RWPE2 (cell line): Measurements from ENCODE around the gene SPCS2.
"Not testable (repeated sequence)": the region's sequence is repeated elsewhere in the genome, so short reads cannot be mapped to it uniquely, and the experiment has no call there.

Source experiments
- ATAC-seq: fragments of 200-7000 bp; cut with Tn5 transposase; 3 replicates; pipeline ENCODE4 v1.9.1; 2021; ENCODE audit warnings: low read depth
- DNase-seq: peaks from one replicate; pipeline ENCODE4 v3.0.0-alpha.2; 2020; ENCODE audit warnings: low spot score
- H3K27ac ChIP-seq: fragments of 450-650 bp; 2 replicates; pipeline ENCODE4 v1.5.1; 2017; ENCODE audit warnings: mild to moderate bottlenecking; ENCODE audit not compliant: poor library complexity, severe bottlenecking
- H3K27me3 ChIP-seq: fragments of 250-450 bp; sonication (Bioruptor Pico); 2 replicates; pipeline ENCODE4 v1.5.1; 2021; ENCODE audit warnings: mild to moderate bottlenecking, moderate library complexity; ENCODE audit not compliant: insufficient read depth, poor library complexity, severe bottlenecking
- H3K36me3 ChIP-seq: fragments of 250-450 bp; sonication (Bioruptor Pico); 2 replicates; pipeline ENCODE4 v1.5.1; 2020; ENCODE audit warnings: low read depth, mild to moderate bottlenecking, moderate library complexity
- H3K4me1 ChIP-seq: fragments of 250-450 bp; sonication (Bioruptor Pico); 2 replicates; pipeline ENCODE4 v1.5.1; 2021; ENCODE audit warnings: mild to moderate bottlenecking, moderate library complexity; ENCODE audit not compliant: insufficient read depth, poor library complexity, severe bottlenecking
- H3K4me3 ChIP-seq: fragments of 250-450 bp; sonication (Bioruptor Pico); 2 replicates; pipeline ENCODE4 v1.5.1; 2021; ENCODE audit warnings: mild to moderate bottlenecking, moderate library complexity; ENCODE audit not compliant: severe bottlenecking
- H3K9me3 ChIP-seq: fragments of 250-450 bp; sonication (Bioruptor Pico); 2 replicates; pipeline ENCODE4 v1.5.1; 2021; ENCODE audit warnings: mild to moderate bottlenecking, moderate library complexity; ENCODE audit not compliant: severe bottlenecking
- TF ChIP-seq, protein P1 (sequence below): fragments of 450-650 bp; IDR thresholded peaks from one replicate; pipeline ENCODE4 v1.5.1; 2017; ENCODE audit warnings: mild to moderate bottlenecking, moderate library complexity; ENCODE audit not compliant: poor library complexity, severe bottlenecking

SPCS2 gene

DNA sequence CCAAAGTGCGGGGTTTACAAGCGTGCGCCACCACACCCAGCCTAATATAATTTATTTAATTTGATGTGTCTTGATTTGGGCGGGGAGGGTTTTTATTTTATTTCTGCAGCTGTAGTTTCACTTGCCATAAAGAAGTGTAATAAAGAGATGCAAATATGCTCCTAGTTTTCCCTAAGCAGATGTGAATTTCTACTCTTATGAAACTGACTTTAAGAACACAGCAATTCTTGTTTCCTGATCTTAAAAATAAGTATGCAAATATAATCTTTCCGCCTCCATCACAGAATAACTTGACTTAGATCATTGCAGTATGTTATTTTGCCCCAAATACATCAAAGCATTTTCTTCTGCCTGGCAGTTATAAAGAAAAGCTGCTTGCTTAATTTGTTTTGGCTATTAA is 4.4 kb downstream of the SPCS2 start:
- Histone ChIP-seq H3K4me3 (no peak overlapping the region), H3K4me1 (no peaks in the 10 kb centered on the region), H3K9me3 (no peaks in the 10 kb centered on the region), H3K27me3 (no peaks in the 10 kb centered on the region), H3K27ac (no peak overlapping the region), H3K36me3 (peaks cover 70% of the 10 kb centered on the region)
- TF ChIP-seq, protein P1, sequence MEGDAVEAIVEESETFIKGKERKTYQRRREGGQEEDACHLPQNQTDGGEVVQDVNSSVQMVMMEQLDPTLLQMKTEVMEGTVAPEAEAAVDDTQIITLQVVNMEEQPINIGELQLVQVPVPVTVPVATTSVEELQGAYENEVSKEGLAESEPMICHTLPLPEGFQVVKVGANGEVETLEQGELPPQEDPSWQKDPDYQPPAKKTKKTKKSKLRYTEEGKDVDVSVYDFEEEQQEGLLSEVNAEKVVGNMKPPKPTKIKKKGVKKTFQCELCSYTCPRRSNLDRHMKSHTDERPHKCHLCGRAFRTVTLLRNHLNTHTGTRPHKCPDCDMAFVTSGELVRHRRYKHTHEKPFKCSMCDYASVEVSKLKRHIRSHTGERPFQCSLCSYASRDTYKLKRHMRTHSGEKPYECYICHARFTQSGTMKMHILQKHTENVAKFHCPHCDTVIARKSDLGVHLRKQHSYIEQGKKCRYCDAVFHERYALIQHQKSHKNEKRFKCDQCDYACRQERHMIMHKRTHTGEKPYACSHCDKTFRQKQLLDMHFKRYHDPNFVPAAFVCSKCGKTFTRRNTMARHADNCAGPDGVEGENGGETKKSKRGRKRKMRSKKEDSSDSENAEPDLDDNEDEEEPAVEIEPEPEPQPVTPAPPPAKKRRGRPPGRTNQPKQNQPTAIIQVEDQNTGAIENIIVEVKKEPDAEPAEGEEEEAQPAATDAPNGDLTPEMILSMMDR: no peak
- DNase-seq (no peak), ATAC-seq (no peak)

GRCh38 chr11:74954199-74954598 is 5.1 kb downstream of the SPCS2 start:
- no peaks in the 10 kb centered on the region for H3K4me1 ChIP-seq
- no peaks in the 10 kb centered on the region for H3K9me3 ChIP-seq
- TF ChIP-seq, protein P1: no peak
- no peak for DNase-seq
- peaks cover 76% of the 10 kb centered on the region for H3K36me3 ChIP-seq
- H3K27ac ChIP-seq: no peak overlapping the region
- no peaks in the 10 kb centered on the region for H3K27me3 ChIP-seq
- no peak overlapping the region for H3K4me3 ChIP-seq
- no peak for ATAC-seq

- TF ChIP-seq, protein P1: no peak
- Histone ChIP-seq H3K4me3 (no peak overlapping the region), H3K27me3 (no peaks in the 10 kb centered on the region), H3K27ac (no peak overlapping the region), H3K9me3 (no peaks in the 10 kb centered on the region), H3K4me1 (no peaks in the 10 kb centered on the region), H3K36me3 (peaks cover 83% of the 10 kb centered on the region)
- ATAC-seq (no peak), DNase-seq (no peak)
These were observed 7.4 kb downstream of the SPCS2 start for GRCh38 chr11:74956397-74957015.

GRCh38 chr11:74957937-74958629 is 9.0 kb downstream of the SPCS2 start:
- ATAC-seq (no peak), DNase-seq (no peak)
- no peak overlapping the region for H3K27ac ChIP-seq
- no peaks in the 10 kb centered on the region for H3K4me1 ChIP-seq
- TF ChIP-seq, protein P1: no peak
- peaks cover 83% of the 10 kb centered on the region for H3K36me3 ChIP-seq
- H3K4me3 ChIP-seq: no peak overlapping the region
- no peaks in the 10 kb centered on the region for H3K9me3 ChIP-seq
- no peaks in the 10 kb centered on the region for H3K27me3 ChIP-seq

GRCh38 chr11:74960128-74960527 is 11.1 kb downstream of the SPCS2 start:
- not testable (repeated sequence) for H3K9me3 ChIP-seq, H3K27ac ChIP-seq, ATAC-seq, H3K4me1 ChIP-seq, DNase-seq, H3K27me3 ChIP-seq, H3K4me3 ChIP-seq
- H3K36me3 ChIP-seq: peaks cover 81% of the 10 kb centered on the region
